PFSK-1 (cell line): Measurements from ENCODE around the gene NTM.

ENCODE experiments used
- FOXP2 ChIP-seq: optimal IDR thresholded peaks from 2 replicates; pipeline ENCODE3; 2011; ENCODE audit warnings: borderline replicate concordance, control low read depth, inconsistent platforms; ENCODE audit not compliant: insufficient read depth; ENCODE audit errors: extremely low read length, extremely low read depth
- POLR2AphosphoS5 ChIP-seq: IDR thresholded peaks from 2 replicates; pipeline ENCODE4 v1.6.1; 2012; ENCODE audit warnings: low read depth, mild to moderate bottlenecking, control low read depth, low read length, moderate library complexity
- SIN3A ChIP-seq: IDR thresholded peaks from 2 replicates; pipeline ENCODE4 v1.6.1; 2012; ENCODE audit warnings: mild to moderate bottlenecking, low read length, moderate library complexity, borderline replicate concordance; ENCODE audit not compliant: insufficient read depth
- TAF1 ChIP-seq: IDR thresholded peaks from 2 replicates; pipeline ENCODE4 v1.6.1; 2012; ENCODE audit warnings: low read length, control low read depth, borderline replicate concordance; ENCODE audit not compliant: insufficient read depth
- TF ChIP-seq, protein P1 (sequence below), 2 experiments: IDR thresholded peaks; 2 replicates each; pipeline versions ENCODE4 v1.6.1 to v1.8.0; 2011 to 2012; ENCODE audit warnings: low read depth in 2 of 2, low read length in 2 of 2, control low read depth in 1 of 2, inconsistent platforms in 1 of 2, mild to moderate bottlenecking in 1 of 2, moderate library complexity in 1 of 2; ENCODE audit not compliant: insufficient read depth in 1 of 2

NTM gene

DNA sequence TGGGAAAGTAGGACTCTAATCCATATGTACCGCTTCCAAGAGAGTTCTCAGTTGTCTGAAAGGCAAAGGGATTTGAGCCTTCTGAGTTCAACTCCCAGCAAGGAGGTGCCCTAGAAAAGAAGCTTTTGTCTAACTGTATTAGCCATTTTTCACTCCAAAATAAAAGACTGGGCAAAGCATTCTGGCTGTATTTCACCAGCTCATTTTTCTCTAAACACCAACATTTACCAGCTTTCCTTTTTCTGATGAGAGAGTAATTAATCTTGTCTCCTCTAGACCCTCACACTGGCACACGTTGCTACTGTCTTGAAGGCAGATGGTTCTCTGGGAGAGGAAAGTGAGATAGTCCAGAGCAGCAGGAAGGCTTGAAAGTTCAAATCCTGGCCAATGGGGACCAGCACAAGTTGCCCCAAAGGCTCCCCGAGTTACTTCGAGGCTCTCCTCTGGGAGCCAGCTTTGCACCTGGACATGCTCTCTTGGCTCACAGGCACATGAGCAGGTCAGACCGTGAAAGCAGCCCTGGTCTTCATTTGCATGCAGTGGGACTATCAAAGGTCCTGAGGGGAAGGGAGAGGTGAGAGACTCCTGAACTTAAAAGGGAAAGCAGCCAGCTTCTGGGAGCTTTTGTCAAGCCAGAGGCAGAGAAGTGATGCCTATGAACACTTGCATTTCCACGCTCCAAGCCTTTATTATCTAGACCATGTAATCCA, 100.0 kb downstream of the NTM start:
- no peak for TF ChIP-seq SIN3A
- no peak for TF ChIP-seq TAF1
- TF ChIP-seq POLR2AphosphoS5: no peak
- no peak for TF ChIP-seq FOXP2
- TF ChIP-seq, protein P1, sequence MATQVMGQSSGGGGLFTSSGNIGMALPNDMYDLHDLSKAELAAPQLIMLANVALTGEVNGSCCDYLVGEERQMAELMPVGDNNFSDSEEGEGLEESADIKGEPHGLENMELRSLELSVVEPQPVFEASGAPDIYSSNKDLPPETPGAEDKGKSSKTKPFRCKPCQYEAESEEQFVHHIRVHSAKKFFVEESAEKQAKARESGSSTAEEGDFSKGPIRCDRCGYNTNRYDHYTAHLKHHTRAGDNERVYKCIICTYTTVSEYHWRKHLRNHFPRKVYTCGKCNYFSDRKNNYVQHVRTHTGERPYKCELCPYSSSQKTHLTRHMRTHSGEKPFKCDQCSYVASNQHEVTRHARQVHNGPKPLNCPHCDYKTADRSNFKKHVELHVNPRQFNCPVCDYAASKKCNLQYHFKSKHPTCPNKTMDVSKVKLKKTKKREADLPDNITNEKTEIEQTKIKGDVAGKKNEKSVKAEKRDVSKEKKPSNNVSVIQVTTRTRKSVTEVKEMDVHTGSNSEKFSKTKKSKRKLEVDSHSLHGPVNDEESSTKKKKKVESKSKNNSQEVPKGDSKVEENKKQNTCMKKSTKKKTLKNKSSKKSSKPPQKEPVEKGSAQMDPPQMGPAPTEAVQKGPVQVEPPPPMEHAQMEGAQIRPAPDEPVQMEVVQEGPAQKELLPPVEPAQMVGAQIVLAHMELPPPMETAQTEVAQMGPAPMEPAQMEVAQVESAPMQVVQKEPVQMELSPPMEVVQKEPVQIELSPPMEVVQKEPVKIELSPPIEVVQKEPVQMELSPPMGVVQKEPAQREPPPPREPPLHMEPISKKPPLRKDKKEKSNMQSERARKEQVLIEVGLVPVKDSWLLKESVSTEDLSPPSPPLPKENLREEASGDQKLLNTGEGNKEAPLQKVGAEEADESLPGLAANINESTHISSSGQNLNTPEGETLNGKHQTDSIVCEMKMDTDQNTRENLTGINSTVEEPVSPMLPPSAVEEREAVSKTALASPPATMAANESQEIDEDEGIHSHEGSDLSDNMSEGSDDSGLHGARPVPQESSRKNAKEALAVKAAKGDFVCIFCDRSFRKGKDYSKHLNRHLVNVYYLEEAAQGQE (IDR thresholded peaks at IDR 0.05; ENCODE audit: insufficient read depth in 1 of 2, low read depth in 2 of 2, low read length in 2 of 2): no peak

DNA sequence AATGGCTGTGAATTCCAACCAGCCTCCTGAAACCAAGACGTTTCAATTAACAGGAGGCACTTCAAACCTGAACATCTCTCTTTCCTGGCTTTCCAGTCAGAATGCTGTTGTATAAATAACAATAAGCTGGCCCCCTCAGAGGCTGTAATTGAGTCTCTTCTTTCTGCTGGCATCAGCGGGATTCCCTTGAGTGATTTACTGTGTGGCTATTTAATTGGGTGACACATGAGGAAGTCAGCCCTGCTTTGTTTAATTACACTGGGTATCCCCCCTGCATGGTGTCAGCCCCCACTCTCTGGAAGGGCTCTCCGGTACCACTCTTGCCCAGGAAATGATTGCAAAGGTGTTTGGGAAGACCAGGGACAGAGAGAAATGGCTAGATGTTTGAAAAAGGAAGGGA, 101.6 kb downstream of the NTM start:
- TF ChIP-seq SIN3A (no peak), TAF1 (no peak), FOXP2 (no peak), POLR2AphosphoS5 (no peak)
- TF ChIP-seq, protein P1 (IDR thresholded peaks at IDR 0.05; ENCODE audit: insufficient read depth in 1 of 2, low read depth in 2 of 2, low read length in 2 of 2): no peak

DNA sequence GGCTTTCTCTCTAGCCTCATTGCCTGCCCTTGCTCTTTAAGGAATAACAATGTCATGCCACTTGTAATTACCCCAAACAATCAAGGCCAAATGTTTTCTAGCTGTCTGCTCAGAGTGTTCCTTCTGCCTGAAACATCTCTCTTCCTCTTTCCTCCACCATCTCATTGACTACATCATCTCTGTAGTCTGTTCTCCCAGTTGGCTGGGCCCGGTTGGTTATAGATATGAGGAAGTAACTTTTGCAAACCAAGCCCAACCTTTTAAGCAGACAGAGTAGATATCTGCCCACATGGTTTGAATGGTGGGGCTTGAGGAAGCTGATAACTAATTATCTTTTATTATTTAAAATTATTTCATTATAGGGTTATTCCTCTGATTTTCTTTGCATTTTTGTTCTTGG, 104.5 kb downstream of the NTM start:
- no peak for TF ChIP-seq POLR2AphosphoS5
- TF ChIP-seq, protein P1 (IDR thresholded peaks at IDR 0.05; ENCODE audit: insufficient read depth in 1 of 2, low read depth in 2 of 2, low read length in 2 of 2): no peak
- no peak for TF ChIP-seq FOXP2

DNA sequence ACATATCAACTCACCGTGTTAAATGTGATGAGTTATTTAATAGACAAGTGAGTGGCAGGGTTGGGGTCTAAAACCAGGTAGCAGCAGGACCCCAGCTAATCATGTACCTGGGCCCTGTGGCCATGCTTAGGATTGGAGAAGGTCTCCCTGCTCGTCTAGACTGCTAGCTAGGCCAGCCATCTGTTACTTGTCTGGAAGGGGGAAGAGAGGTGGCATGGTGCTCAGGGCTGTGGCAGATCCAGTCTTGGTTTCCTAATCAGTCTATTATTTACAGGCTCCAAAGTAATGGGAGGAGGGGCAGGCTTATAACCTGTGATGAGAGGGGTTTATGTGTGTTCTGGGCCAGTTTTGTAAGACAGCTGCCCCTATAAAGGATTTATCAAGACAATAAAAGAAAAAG, 105.9 kb downstream of the NTM start:
- no peak for TF ChIP-seq SIN3A
- TF ChIP-seq POLR2AphosphoS5: no peak
- no peak for TF ChIP-seq FOXP2
- TF ChIP-seq TAF1: no peak
- TF ChIP-seq, protein P1 (IDR thresholded peaks at IDR 0.05; ENCODE audit: insufficient read depth in 1 of 2, low read depth in 2 of 2, low read length in 2 of 2): no peak

DNA sequence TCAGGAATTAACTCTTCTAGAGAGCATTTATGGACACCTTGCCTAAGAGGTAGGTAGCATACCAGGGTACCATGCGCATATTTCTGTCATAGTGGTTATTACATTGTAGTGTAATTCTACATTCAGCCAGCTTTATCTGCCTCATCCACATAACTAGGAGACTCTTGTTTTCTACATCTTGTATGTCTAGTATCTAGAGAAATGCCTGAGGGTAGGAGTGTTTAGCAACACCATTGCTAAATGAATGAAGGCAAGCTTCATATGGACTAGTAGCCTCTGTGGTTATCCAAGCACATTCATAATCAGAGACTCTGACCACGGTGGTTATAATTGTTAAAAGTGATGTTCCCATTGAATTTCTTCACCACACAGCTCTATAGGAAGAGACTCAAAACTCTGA, 107.9 kb downstream of the NTM start:
- TF ChIP-seq POLR2AphosphoS5: no peak
- TF ChIP-seq, protein P1 (IDR thresholded peaks at IDR 0.05; ENCODE audit: insufficient read depth in 1 of 2, low read depth in 2 of 2, low read length in 2 of 2): no peak
- TF ChIP-seq FOXP2: no peak
- TF ChIP-seq TAF1: no peak
- no peak for TF ChIP-seq SIN3A
